ENCODE data around the gene PRG3.
"Not testable (repeated sequence)": the region's sequence is repeated elsewhere in the genome, so short reads cannot be mapped to it uniquely, and the experiment has no call there.

The PRG3 gene

DNA sequence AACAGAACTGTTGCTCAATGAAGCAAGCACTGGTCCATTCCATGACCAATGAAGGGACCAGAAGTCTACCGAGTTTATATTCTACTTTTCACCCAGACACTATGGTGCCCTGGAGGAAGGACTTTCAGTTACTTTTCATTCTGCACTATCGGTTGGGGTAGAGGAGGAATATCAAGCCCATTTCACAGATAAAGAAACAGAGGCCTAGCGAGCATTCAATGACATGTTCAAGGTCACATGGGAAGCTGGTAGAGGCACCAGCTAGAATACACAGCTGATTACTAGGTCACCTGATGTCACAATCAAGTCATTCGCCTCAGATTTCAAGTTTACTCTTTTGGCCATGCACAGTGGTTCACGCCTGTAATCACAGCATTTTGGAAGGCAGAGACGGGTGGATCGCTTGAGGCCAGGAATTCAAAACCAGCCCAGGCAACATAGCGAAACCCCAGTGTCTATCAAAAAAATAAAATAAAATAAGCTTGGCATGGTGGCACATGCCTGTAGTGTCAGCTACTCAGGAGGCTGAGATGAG lies 27.1 kb upstream of the PRG3 start:
- DNase-seq = no peak

DNA sequence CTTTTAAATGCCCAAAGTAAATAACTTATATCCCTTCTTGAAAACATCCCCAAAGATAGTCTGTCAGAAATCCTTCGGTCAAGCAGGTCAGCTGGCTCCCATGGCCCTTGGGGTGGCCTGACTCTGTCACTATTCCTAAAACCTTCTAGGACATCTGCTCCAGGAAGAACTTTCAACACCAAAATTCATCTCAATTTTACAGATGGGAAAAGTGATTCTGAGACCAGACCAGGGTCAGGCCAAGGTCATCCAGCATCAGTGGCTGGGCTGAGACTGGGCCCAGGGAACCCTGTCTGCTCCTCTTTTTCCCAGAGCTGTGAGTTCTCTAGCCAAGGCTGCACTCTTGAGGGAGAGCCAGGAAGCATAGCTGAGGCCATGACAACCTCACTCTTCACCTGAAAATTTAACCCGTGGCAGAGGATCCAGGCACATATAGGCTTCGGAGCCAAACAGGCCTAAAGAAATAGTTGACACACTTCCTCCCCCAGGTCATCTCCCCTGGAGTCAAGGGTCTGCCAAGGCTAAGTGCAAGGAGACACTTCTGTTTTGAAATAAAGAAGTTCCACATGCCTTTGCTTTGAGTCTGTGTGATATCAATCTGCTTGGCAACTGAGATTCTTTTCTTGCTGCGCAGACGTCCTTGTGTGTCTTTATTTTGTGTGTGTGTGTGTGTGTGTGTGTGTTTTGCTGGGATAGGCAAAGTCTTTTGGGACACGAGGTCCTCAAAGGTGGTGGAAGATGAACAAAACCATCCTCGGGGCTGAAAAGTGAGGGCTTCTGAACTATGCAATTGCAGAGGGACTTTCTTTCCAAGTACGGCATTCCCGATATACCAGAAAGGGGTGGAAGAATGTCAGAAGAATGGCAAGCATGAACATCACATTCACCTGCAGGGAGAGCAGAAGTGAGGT lies 26.3 kb upstream of the PRG3 start:
- no peak for DNase-seq

DNA sequence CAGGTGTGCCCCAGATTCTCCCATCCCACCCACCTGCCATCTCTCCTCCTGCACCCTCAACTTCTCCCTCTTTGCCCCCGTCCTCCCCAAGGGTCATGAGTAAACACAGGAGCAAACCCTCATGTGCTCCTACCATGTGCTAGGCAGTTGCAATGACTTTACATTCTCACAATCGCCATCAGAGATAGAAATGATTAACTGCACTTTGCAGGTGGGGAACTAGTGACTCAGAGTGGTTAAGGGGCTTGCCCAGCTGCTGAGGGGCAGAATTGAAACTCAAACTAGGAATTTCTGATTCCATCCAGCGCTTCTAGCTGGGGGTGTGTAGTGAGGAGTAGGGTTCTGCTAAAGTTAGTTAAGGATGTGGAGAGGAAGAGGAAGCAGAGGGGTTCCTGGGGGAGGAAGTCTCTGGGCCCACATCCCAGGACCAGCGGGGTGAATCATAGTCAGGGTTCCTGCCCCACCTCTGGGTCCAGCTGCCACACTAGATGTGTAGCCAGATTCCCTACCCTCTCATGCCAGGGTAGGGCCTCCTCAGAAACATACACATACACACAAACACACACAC lies 25.5 kb upstream of the PRG3 start:
- peak; percentile 39 for DNase-seq

DNA sequence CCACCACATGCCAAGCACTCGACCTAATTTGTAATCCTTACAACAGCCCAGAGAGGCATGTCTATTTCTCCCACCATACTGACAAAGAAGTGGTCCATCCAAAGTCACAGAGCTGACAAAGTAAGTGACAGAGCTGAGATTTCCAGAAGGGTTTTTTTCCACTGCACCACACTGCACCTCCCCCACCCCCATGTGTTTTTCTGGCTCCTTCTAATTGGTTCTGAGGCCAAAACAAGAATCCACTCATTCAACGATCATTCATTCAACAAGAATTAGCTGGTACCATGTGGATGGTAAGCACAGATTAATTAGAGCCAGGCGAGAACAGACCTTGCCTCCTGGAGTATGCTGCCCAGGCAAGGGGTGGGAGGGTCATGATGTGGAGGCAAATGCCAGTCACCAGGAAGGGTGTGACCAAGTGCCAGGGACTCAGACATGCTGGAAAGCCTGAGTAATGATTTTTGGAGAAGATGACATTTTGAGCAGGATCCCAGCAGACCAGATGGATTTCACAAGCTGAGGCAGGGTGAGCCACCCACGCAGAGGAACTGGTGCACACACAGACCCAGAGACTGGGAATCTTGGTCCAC lies 24.4 kb upstream of the PRG3 start:
- no peak for DNase-seq

DNA sequence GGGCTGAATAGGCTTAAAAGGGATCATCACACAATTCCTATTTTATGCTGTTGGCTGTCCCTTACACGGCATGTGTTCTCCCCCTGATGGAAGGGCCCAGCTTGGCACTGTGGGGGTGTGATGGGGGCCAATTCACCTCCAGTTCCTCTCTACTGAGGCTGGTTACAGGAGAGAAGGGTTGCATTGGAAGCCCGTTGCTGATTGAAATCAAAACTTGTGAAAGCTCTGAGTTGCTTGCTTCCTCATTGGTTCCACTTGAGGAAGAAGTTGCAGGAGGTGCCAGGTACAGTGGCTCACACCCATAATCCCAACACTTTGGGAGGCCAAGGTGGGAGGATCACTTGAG lies 22.8 kb upstream of the PRG3 start:
- DNase-seq = no peak

DNA sequence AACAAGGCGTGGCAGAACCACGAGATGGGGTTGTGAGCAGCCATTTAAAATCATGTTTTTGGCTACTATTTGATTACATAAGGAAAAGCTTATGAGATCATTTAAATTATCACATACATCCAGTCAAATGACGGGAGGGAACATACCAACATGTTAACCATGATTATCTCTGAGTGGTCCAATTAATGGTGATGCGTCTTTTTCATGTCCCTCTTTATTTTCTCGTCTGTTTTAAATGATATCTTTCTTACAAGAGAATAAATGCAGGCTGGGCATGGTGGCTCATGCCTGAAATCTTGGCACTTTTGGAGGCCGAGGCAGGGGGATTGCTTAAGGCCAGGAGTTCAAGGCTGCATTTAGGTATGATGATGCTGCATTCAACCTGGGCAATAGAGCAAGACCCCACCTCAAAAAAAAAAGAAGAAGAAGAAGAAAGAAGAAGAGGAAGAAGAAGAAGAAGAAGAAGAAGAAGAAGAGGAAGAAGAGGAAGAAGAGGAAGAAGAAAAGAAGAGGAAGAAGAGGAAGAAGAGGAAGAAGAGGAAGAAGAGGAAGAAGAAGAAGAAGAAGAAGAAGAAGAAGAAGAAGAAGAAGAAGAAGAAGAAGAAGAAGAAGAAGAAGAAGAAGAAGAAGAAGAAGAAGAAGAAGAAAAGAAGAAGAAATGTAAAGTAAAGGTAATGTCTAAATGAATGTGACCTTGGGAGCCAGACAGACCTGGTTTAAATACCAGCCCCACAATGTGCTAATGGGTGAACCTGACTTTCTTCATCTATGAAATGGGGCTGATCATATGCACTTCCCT lies 22.3 kb upstream of the PRG3 start:
- DNase-seq = not testable (repeated sequence)

DNA sequence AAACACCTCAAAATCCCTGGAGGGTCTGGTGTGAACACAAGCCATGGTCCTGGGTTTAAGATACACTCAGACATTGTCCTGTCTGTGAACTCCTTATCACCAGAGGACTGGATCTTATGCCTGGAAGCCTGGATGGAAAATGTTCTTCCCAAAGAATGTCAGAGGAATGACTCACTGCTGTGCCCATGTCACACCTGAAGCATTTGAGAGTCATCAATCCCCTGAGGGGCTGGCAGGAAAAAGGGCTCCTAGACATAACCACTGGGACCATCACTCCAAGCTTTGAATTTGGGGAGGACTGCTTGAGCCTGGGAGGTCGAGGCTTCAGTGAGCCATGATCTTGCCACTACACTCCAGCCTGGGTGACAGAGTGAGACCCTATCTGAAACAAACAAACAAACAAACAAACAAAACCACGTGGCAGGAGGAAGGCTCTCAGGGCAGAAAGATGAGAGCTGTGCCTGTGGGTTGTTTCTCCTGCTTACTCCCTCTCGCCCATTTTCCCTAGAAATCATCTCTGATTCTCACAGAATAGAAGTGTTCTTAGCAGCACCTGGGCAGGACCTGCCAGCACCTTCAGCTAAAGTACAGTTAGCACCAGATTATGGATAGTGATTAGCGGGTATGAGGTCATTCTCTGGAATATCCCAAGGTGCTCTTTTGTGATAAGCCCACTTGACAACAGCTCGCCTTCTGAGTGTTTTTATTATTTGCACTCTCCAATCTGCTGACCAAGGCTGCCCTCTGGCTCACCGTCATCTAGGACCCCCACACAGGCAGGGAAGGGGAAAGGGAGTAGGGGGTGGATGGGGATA lies 21.4 kb upstream of the PRG3 start:
- no peak for DNase-seq

DNA sequence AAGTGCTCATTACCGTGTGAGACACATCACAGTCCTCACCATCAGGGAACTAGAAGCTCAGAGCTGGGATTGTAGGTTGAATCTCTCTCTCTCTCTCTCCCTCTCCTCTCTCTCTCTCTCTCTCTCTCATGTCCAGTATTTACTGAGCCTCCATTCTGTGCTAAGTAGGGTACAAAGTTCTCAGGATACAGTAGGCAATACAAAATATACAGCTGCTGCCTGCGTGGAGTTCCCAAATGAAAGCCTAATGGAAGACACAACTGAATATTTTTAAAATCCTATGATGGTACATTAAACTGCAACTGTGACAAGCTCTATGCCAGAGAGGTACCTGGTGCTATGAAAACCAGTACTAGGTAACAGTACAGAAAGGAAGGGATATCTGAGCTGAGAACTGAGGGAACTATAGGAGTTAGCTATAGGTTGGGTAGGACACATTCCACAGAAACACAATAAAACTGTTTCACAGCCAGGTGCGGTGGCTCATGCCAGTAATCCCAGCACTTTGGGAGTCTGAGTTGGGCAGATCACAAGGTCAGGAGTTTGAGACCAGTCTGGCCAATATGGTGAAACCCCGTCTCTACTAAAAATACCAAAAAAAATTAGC lies 19.1 kb upstream of the PRG3 start:
- no peak for DNase-seq

DNA sequence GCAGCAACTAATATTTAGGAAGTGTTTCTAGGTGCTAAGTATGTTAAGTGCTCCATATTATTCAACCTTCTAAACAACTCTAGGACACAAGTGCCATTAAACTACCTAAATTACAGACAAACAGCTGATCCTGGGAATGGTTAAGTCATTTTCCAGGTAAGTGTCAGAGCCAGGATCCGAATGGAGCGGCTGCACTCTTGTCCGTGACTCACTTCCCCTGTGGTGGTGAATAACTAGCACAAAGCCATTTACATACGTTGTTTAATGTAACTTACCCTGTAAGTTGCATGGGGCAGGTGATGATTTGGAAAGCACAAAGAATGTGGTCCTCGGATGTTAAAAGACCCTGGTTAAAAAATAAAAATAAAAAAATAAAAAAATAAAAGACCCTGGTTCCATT lies 18.3 kb upstream of the PRG3 start:
- DNase-seq = no peak

DNA sequence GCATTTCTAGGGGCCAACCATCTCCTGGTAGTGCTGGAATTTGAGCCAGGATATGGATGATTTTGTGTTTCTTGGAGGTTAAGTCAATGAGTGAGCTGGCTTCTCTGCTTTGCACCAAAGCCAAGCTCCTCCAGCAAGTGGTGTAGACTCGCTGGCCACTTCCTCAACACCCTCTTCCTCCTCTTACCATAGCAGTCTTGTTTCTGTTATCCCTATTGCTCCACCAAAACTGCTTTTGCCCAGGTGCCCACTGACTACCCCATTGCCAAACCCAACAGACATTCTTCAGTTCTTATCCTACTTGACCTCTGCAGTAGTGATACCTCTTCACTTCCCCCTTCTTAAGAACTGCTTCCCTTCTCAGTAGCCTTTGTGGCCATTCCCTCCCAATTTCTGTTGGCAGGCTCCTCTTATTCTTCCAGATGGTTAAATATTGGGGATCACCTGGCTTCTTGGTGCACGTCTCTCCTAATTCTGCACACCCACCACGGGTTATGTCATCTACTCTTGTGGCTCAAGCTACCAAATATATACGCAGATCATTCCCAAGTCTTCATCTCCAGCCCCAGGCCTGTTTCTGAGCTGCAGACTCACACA lies 16.5 kb upstream of the PRG3 start:
- DNase-seq = no peak

DNA sequence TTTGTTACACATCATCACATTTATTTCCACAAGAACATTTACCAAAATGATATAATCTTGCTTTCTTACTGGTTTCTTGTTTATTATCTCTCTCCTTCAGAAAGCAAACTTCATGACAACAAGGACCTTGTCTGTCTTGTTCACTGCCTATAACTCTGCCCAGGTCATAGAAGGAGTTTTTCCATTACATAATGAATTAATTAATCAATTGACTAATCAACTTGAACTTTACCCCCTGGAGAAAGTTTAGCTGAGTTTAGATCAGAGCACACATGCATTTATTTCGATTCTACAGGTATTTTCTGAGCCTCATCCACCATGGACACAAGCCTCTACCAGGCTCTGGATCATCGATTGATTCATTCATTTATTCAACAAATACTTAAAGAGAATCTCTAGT lies 15.8 kb upstream of the PRG3 start:
- no peak for DNase-seq

DNA sequence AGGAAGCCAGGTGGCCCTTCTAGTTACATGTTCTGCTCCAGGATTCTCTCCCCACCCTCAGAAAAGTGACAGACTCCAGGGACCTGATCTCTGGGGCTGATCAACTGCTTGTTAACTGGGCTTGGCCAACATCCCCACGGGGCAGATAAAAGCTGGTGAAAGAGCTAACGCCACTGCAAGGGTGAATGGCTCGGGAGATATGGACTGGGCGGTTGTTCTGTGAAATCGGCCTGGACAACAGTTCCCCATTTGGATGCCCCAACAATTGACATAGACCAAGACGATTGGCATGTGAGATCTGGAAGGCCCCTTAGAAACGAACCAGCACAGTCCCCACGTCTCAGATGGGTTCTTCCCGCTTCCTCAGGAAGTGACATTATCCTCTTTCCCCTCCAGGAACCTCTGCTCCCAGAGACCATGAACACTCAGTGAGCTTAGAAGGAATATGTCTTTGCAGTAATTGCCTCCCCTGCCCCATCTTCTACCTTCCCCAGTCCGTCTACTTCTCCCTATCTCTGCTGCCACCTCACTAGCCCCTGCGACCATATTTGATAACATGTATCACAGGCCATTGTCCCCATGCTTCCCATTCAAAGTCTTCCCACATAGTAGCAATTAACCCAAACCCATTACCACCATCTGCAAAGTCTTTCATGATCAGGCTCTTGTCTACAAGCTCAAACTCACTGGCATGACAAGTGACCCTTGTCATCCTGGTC lies 15.1 kb upstream of the PRG3 start:
- DNase-seq = no peak

DNA sequence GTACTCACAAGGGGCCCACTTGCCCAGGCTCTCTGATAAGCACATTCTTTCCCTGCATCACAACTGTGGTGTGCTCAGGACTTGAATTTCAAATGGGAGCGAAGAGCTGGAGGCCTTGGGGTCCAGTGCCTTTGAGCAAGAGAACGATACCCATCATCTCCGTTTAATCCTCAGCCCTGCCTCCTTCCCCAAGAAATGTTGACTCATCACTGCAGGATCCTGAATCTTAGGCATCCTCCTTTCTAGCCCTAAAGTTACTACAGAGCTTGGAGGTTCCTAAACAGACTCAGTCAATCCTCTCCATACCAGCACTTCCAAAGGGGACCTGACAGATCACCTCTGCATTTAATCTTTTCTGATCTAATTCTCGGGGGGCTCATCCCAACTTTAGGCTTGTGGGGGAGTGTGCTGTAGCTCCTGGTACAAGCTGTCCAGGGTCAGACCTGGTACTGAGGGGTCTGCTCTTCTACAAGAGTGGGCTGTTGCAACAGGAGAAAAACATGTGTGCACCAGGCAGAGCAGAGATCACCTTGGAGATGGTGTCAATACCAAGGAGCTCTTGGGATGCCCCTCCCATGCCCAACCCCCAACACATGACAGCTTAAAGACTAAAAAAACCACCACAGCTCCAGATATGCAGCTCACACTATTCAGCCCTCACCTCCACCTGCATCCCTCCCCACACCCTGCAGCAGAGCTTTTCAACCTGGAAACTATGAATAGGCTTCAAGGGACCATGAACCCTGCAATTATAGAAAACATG lies 13.4 kb upstream of the PRG3 start:
- no peak for DNase-seq

DNA sequence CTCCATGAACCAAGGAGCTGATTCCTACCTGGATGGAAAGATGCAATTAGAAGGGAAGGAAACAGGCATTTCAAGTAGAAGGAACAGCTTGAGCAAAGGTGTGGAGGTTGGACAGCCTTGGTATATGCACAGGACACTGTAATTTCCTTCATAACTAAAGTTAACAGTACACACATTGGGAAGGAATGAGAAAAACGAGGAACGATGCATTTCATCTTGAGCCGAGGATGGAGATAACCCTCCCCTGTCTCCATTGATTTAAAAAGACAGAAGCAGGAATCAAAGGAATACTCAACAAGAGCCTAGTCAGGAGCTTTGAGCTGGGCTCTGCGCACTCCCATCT lies 11.8 kb upstream of the PRG3 start:
- DNase-seq = no peak

DNA sequence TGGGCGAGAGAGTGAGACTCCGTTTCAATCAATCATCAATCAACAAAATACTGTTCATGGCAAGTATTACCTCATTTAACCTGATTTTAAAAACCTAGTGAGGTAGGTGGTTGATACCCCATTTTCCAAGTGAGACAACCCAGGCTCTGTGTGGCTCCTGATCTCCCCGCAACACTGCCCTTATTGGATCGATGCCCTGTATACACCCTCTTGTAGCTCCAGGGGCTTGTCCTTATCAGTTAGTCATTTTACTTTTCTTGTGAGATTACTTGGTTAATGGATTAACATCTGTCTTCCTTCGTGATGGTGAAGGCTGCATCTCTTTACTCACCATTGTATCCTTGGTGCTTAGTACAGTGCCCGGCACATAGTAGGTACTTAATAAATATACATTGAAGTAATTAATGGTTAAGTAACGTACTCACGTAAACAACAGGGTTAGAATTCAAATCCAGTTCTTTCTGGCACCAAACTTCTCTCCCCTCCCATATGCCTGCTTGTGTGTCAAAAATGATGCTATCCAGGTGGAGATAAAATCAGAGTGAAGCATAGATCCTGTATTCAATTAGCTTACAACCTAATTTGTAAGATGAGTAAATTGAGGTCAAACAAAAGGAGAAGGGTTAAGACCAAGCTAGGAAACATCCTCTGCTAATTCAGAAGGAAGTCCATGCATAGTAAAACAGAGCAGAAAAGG lies 11.3 kb upstream of the PRG3 start:
- no peak for DNase-seq

DNA sequence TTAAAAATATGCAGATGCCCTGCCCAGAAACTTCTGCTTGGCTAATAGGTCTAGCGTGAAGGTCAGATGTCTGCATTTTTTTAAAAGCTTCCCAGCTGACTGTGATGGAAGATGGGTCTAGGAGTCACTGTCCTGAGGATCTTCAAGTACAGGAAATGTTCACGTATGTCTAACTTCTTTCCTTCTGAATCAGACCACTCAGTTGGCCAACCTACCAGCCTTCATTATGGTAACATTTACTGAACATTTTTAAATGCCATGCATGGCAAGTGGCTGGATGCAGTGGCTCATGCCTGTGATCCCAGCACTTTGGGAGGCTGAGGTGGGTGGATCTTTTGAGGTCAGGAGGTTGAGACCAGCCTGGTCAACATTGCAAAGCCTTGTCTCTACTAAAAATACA lies 10.6 kb upstream of the PRG3 start:
- DNase-seq = no peak

DNA sequence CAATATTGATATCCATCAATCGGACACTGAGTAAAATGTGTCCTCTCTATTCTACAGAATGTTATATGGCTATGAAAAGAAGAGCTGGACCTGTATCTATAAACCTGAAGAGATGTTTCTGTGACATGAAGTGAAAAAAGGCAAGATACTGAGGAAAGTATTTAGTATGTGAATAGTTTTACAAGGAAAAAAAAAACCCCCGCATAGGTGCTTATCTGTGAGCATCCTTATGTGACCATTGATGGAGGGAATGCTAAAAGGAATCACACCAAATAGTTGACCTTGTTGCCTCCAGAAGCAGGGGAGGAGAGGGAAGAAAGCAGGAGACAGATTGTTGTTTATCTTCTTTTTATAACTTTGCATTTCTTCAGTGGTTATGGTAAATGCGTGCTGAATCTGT lies 10.2 kb upstream of the PRG3 start:
- DNase-seq = no peak

DNA sequence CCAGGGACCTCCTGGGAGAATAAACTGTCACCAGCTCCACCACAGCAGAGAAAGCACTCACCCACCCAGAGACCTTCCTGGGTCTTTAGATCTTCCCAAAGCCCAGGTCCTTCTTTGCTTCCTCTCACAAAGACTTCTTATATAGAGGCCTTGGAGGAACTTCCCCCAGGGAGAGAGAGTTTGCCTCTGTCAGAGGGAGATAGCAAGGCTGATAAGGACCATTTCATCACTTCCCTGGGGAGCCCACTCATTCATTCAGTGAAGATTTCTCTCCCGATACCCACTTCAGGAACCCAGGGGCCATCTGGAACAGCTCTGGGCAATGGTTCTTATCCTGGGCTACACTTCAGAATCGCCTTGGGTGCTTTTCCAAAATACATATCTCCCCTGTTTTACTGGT lies 9.6 kb upstream of the PRG3 start, which contains the start of gene PRG2:
PRG2 (minus strand) TSS at position 116 of the 400 bp plus-strand sequence. CDS start 706 bp downstream, outside the sequence.
- no peak for DNase-seq

DNA sequence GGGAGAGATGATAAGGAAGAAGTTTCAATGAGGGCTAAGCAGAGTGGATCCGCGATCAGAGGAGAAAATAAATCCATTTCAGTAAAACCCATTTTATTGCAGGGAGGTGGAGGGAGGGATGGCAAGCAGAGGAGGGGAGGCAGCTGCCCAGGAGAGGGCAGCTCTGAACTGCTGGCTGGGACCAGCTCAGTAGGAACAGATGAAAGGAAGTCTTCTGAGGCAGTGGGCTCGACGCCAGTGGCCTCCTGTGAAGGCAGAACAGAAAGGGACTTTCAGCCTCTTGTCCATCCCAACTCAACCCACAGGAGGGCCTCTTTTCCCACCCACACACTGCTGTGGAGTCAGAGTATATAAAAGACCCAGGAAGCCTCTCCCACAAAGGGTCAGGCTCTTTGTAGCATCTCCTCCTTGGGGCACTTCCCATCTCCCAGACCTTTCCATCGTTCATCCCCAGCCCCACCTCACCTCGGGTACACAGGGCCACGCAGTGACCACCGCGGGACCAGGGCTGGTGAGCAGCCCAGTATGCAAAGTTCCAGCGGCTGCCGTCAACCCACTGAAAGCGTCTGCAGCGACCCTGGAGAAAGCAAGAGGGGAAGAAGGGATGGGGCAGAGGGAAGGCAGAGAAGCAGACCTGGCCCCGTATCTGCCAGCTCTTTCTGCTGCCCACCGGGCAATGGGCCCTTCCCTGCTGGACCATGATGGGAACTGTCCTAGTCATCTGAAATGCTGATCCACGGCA lies 6.5 kb upstream of the PRG3 start:
- no peak for DNase-seq
